DOHH2 (cell line): Measurements from ENCODE around the gene CLTA.

Experiments
- CTCF ChIP-seq: fragments of 200-600 bp; sonication (generic); IDR thresholded peaks from one replicate; pipeline ENCODE4 v1.5.1; 2014; ENCODE audit warnings: antibody characterized with exemption, mild to moderate bottlenecking, low read depth, low read length; ENCODE audit not compliant: poor library complexity, severe bottlenecking
- EZH2phosphoT487 ChIP-seq: fragments of 200-600 bp; sonication (generic); IDR thresholded peaks from 2 replicates; pipeline ENCODE4 v1.6.1; 2017; ENCODE audit warnings: borderline replicate concordance, mild to moderate bottlenecking, antibody characterized with exemption, low read length, moderate library complexity, mixed read lengths

GRCh38 chr9:36213989-36214388, 23.3 kb downstream of the CLTA start:
- TF ChIP-seq CTCF (no peak), EZH2phosphoT487 (no peak)
